ENCODE results near the gene ARSI.
"Not testable (repeated sequence)": the region's sequence is repeated elsewhere in the genome, so short reads cannot be mapped to it uniquely, and the experiment has no call there.

Gene ARSI

DNA sequence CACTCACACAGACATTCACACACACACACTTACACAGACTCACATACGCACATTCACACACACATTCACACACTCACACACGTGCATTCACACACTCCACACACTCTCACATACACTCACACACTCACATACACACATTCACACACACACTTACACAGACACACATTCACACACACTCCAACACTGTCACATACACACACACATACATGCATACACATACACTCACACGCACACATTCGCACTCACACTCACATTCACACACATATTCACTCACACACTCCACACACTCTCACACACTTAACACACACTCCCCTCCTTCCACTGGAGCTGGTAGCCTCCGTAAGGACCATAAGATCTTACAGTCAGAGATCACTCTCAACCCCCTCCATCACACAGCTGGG is 39.3 kb downstream of the ARSI start:
- no peak for DNase-seq

- no peak for DNase-seq
Measured at GRCh38 chr5:150262502-150262901, 40.2 kb downstream of the ARSI start.

GRCh38 chr5:150261231-150261630 is 41.5 kb downstream of the ARSI start:
- DNase-seq, result no peak

- no peak for DNase-seq
Measured at GRCh38 chr5:150258130-150258529, 44.6 kb downstream of the ARSI start.

- no peak for DNase-seq
Measured at GRCh38 chr5:150257424-150257823, 45.3 kb downstream of the ARSI start.

GRCh38 chr5:150256410-150257064 is 46.2 kb downstream of the ARSI start:
- DNase-seq, result no peak

DNA sequence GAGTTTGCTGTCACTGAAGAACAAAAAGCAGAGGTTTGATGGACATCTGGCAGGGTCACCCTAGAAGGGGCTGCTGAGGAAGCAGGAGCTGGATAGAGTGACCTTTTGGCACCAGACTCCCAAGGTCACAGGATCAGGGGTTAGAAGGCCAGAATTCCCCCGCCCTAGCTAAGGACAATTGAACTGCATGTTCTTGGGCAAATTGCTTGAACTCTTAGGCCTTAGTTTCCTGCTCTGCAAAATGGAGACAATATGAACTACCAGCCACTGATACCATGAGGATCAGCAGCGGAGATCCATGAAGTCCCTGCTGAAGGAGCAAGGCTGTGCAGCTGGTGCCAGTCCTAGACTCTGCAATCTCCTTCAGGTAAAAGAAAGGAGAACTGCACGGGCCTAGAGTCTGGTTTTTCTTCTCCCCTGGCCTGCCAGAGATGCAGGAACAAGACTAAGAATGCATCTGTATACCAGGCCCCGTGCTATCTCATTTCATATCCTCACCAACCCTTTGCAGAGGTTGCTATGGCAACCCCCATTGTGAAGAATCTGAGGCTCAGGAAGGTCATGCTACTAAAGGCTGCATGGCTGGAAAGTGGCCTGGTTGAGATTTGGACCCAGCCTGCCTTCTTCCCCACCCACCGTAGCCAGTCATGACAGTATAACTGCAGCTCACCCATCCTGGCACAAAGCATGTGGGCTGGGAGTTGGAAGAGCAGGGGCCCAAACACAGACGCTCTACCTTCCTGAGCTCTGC is 46.9 kb downstream of the ARSI start:
- no peak for DNase-seq

- no peak for DNase-seq
Measured at GRCh38 chr5:150254774-150255173, 47.9 kb downstream of the ARSI start.

DNA sequence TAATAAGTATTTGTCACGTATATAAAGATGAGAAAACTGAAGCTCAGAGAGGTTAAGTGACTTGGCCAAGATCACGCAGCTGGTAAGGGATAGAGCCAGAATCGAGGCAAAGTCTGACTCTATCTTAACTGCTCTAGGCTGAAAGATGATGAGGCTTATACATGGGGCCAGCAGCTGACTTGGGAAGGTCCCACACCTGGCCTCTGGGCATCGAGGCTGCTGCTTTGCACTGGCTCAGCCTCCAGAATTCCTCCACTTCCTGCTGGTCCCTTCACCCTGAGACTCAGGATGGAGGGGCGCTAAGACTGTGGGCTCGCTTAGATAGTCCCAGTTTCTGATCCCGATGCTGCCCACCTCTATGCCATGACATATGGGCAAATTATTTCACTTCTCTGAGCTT is 48.3 kb downstream of the ARSI start:
- DNase-seq, result no peak

DNA sequence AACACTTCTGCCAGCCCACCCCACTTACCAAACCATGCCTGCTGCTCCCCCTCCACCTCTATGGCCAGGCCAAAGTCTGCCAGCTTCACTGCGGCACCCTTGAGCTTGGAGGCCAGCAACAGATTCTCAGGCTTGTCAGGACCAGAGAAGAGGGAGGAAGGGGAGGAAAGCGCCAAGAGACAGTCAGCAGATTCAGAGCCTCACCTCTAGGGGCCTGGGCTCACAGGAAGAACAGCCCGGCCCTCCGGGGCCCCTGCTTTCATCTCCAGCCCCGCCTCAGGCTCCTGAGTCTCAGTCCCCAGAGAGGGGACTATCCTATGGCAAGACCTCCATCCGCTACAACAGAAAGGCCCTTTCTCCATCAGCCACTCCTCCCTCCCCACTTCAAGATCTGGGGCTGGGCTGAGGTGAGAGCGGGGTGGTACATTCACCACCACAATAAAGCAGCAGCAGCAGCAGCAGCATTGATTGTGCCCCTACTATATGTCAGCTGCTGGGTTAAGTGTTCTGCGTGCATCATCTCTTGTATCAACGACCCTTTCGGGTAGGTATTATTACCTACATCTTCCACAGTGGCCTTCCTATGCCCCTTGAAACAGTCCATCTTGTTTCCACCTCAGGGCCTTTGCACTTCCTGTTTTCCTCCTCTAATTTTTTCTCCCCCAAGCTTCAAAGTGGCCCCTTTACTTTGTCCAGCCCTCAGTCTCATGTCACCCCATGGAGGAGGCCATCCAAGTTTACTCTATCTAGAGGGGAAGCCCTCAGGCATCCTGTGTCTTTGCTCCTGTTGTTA is 49.1 kb downstream of the ARSI start:
- DNase-seq, result no peak

DNA sequence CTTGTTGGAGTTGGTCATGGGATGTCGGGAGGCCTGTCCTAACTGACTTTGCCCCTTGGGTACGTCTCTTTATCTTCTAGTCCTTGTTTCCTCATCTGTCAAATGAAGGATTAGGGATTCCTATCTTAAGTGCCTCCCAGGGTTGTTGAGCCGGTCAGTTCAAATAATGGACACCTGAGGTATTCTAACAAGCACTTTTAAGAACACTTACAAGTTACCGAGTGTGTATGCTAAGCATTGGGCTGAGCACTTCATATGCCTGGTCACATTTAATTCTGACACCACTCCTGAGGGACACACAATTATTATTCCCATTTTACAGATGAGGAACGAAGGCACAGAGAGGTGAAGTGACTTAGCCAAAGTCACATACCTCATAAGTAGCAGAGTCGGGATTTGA is 50.2 kb downstream of the ARSI start:
- DNase-seq, result no peak

- no peak for DNase-seq
Measured at GRCh38 chr5:150251504-150251903, 51.2 kb downstream of the ARSI start.

GRCh38 chr5:150249744-150250143 is 53.0 kb downstream of the ARSI start:
- DNase-seq, result no peak

DNA sequence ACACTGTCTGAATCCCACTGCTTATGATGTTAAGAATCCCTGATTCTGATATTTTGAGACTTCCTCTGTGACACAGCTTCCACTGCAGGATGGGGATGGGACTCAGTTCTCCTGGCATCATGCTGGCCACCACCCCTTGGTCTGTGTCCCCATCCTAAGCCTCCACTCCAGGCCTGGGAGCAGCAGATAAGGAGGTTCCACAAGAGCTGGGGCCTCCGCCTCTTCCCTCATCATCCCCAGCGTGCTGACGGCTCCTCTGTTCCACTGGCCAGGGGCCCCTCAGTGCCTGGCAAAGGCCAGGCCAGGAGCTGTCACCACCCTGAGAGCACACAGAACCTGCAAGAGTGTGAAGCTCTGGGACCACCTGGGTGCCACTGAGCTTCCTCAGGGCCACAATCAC is 53.8 kb downstream of the ARSI start:
- no peak for DNase-seq

- not testable (repeated sequence) for DNase-seq
Measured at GRCh38 chr5:150248493-150248892, 54.2 kb downstream of the ARSI start.

DNA sequence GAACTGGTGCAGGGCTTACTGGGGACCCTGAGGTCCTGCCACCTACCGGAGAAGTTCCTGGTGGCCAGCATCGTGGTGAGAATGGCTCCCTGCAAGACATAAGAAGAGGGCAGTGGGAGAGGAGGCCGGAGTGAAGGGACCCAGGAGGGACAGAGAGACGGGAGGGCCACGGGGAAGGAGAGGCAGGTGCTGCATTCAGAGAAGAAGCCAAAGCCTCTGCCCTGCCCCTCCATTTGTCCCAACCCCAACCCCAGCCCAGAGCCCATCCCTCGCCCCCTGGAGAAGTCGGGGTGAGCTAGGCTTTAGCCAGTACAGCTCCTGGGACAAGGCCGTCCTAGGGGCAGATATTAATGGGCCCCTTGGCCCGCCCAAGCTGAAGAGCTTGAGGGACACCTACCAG is 55.0 kb downstream of the ARSI start:
- DNase-seq, result no peak

- no peak for DNase-seq
Measured at GRCh38 chr5:150246835-150247234, 55.9 kb downstream of the ARSI start.

DNA sequence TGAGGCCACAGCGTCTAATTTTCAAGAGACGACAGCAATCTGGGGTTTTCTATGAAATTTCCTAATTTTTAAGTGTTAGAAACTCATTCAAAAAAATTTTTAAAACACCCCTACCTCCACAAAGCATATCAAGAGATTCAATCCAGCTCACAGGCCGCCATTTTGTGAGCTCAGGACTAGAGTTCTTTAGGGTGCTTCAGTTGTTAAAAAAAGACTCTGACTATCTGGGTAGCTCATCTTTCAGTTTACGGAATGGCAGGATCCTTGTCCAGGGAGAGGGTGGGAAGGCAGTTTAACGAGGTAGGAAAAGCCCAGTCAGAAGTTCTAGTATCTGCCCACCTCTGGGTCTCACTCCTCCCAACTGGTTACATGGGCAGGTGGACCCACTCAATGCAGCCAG is 56.3 kb downstream of the ARSI start:
- DNase-seq, result no peak
